Neural progenitor cell (in vitro differentiated cells): ENCODE data around the gene APH1B.

Experiments
- EZH2 ChIP-seq: fragments of 200-600 bp; sonication (generic); IDR thresholded peaks from 2 replicates; pipeline ENCODE4 v1.6.1; 2017; ENCODE audit warnings: antibody characterized with exemption, mild to moderate bottlenecking, moderate library complexity
- EZH2phosphoT487 ChIP-seq: fragments of 200-600 bp; sonication (generic); IDR thresholded peaks from 2 replicates; pipeline ENCODE4 v1.6.1; 2017; ENCODE audit warnings: antibody characterized with exemption
- TF ChIP-seq, protein P1 (sequence below): fragments of 200-600 bp; sonication (generic); IDR thresholded peaks from 2 replicates; pipeline ENCODE4 v1.5.1; 2017; ENCODE audit warnings: antibody characterized with exemption, mild to moderate bottlenecking

DNA sequence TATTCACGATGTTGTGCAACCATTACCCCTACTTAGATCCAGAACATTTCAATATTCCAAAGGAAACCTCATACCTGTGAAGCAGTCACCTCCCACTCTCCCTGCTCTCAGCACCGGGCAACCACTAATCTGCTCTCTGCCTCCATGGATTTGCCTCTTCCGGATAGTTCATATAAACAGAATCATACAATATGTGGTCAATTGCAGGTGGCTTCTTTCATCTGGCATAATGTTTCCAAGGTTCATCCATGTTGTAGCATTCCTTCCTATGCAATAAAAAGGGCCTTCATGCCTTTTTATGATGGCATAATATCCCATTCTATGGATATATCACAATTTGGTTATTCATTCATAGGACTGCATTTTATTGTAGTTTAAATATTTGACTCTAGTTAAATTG lies 80.3 kb downstream of the APH1B start:
- TF ChIP-seq, protein P1, sequence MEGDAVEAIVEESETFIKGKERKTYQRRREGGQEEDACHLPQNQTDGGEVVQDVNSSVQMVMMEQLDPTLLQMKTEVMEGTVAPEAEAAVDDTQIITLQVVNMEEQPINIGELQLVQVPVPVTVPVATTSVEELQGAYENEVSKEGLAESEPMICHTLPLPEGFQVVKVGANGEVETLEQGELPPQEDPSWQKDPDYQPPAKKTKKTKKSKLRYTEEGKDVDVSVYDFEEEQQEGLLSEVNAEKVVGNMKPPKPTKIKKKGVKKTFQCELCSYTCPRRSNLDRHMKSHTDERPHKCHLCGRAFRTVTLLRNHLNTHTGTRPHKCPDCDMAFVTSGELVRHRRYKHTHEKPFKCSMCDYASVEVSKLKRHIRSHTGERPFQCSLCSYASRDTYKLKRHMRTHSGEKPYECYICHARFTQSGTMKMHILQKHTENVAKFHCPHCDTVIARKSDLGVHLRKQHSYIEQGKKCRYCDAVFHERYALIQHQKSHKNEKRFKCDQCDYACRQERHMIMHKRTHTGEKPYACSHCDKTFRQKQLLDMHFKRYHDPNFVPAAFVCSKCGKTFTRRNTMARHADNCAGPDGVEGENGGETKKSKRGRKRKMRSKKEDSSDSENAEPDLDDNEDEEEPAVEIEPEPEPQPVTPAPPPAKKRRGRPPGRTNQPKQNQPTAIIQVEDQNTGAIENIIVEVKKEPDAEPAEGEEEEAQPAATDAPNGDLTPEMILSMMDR: no peak
- TF ChIP-seq EZH2: no peak
- no peak for TF ChIP-seq EZH2phosphoT487
